ENCODE results near the gene C5orf15. TPM values are rescaled to one million over a fixed set of nuclear protein-coding genes. Genes with fewer than 3 reads are reported as not detected.

Gene C5orf15
- total RNA-seq, 1 donor from 2014 or later = 31.1 TPM

GRCh38 chr5:133966090-133966489, 2.3 kb downstream of the C5orf15 start:
- H3K27me3 ChIP-seq (ENCODE audit: low read depth) = no peaks in the 10 kb centered on the region
- peaks cover 31% of the 10 kb centered on the region for H3K4me1 ChIP-seq
- peaks cover 6% of the 10 kb centered on the region for H3K36me3 ChIP-seq
- TF ChIP-seq, protein P1, sequence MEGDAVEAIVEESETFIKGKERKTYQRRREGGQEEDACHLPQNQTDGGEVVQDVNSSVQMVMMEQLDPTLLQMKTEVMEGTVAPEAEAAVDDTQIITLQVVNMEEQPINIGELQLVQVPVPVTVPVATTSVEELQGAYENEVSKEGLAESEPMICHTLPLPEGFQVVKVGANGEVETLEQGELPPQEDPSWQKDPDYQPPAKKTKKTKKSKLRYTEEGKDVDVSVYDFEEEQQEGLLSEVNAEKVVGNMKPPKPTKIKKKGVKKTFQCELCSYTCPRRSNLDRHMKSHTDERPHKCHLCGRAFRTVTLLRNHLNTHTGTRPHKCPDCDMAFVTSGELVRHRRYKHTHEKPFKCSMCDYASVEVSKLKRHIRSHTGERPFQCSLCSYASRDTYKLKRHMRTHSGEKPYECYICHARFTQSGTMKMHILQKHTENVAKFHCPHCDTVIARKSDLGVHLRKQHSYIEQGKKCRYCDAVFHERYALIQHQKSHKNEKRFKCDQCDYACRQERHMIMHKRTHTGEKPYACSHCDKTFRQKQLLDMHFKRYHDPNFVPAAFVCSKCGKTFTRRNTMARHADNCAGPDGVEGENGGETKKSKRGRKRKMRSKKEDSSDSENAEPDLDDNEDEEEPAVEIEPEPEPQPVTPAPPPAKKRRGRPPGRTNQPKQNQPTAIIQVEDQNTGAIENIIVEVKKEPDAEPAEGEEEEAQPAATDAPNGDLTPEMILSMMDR (IDR thresholded peaks at IDR 0.05) = no peak
- H3K4me3 ChIP-seq = no peak overlapping the region
- H3K9me3 ChIP-seq = no peaks in the 10 kb centered on the region
- no peak overlapping the region for H3K27ac ChIP-seq
- ATAC-seq (no peak), DNase-seq (no peak)
- intact Hi-C loops (cut with DNase I) = no loop called here

- ATAC-seq (no peak), DNase-seq (no peak)
- Histone ChIP-seq H3K27ac (no peak overlapping the region), H3K4me1 (peaks cover 21% of the 10 kb centered on the region), H3K36me3 (peaks cover 12% of the 10 kb centered on the region), H3K4me3 (no peak overlapping the region), H3K9me3 (no peaks in the 10 kb centered on the region), H3K27me3 (ENCODE audit: low read depth) (no peaks in the 10 kb centered on the region)
- TF ChIP-seq, protein P1 (IDR thresholded peaks at IDR 0.05) = no peak
- intact Hi-C loops (cut with DNase I) = no loop called here
Observed at GRCh38 chr5:133963493-133964128, 4.8 kb downstream of the C5orf15 start.

DNA sequence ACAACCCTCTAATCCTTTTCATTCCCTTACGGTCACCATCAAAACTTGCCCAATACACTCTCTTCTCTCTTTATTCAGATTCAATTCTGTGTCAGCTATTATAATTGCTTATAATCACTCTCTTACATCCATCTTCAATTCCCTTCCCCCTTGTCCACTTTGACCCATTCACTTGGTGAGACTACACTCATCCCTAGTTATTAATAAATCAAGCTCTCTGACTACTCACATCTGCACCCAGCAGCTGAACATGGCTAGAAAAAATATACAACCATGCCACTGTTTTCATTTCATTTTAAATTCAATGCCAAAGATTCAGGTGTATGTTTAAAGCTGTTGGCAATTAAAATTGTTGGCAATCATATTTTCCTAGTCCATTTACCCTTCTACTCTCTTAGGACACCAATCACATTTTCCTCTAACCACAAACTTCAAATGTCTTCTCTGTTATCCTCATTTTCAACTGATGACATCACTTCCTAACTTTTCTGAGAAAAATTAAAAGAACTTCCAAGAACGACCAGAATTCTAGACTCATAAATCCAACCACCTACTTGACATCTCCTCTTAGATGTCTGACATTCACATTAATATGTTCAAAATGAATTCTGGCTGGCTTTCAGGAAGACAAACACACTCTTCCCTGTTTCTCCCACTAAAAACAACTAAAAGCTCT, 5.5 kb downstream of the C5orf15 start:
- no peak for DNase-seq
- Histone ChIP-seq H3K27me3 (ENCODE audit: low read depth) (no peaks in the 10 kb centered on the region), H3K36me3 (peaks cover 18% of the 10 kb centered on the region), H3K27ac (no peak overlapping the region), H3K9me3 (no peaks in the 10 kb centered on the region), H3K4me1 (peaks cover 21% of the 10 kb centered on the region), H3K4me3 (no peak overlapping the region)
- intact Hi-C loops (cut with DNase I) = no loop called here
- no peak for ATAC-seq
- TF ChIP-seq, protein P1 (IDR thresholded peaks at IDR 0.05) = no peak

GRCh38 chr5:133962131-133962530, 6.3 kb downstream of the C5orf15 start:
- intact Hi-C loops (cut with DNase I) = no loop called here
- DNase-seq = no peak
- H3K27ac ChIP-seq = no peak overlapping the region
- no peaks in the 10 kb centered on the region for H3K27me3 ChIP-seq (ENCODE audit: low read depth)
- peaks cover 14% of the 10 kb centered on the region for H3K4me1 ChIP-seq
- peaks cover 26% of the 10 kb centered on the region for H3K36me3 ChIP-seq
- ATAC-seq = no peak
- H3K4me3 ChIP-seq = no peak overlapping the region
- TF ChIP-seq, protein P1 (IDR thresholded peaks at IDR 0.05) = no peak
- no peaks in the 10 kb centered on the region for H3K9me3 ChIP-seq

DNA sequence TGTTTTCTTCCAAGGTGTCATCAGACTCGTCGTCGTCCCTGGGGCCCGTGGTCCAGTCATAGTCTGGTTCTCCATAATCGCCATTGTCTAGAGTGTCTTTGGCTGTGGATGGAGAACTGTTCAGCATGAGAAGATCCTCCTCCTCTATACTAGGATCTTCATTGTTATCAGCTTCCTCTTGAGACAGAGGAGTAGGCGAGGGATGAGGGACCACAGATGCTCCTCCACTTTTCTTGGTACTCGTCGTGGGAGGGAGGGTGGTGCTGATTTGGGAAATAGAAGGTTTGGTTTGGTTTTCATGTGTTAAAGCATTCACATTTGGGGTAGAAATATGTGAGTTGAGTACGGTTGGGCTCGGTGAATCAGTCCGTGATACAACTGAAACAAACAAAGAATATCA, 8.8 kb downstream of the C5orf15 start:
- Histone ChIP-seq H3K4me3 (no peak overlapping the region), H3K27ac (no peak overlapping the region), H3K9me3 (no peaks in the 10 kb centered on the region), H3K27me3 (ENCODE audit: low read depth) (no peaks in the 10 kb centered on the region), H3K36me3 (peaks cover 51% of the 10 kb centered on the region), H3K4me1 (no peaks in the 10 kb centered on the region)
- ATAC-seq = no peak
- TF ChIP-seq, protein P1 (IDR thresholded peaks at IDR 0.05) = no peak
- intact Hi-C loops (cut with DNase I) = no loop called here
- DNase-seq = no peak

All from lower lobe of right lung (tissue), 2 donors.